Measurements from ENCODE around the gene SUSD4.

The SUSD4 gene

DNA sequence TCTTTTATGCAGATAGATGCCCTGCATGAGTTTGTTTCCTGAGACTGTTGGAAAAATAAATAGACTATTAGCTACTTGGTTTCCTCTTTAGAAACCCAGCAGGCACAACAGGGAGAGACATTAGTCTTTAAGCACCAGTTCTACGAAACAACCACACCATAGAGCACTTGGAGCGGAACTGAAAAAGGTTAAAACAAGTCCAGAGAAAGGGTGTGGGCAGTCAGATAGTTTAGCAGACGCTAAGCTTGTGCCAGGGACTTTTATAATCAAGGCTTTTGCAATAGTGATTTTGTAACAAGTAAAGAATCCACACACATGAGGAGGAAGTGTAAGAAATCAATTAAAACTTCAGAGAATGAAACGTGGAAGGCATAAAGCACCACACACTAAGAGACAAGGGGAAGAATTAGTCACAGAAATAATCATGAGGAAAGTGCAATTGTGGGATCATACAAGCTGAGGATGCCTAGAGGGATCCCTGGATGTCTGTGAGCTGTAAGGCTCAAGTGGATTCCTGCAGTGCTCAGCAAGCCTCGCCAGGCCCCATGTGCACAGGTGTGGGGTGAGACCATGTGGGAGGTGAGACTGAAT lies 183.2 kb downstream of the SUSD4 start:
- DNase-seq (ENCODE audit: low spot score), result peak; percentile 28

DNA sequence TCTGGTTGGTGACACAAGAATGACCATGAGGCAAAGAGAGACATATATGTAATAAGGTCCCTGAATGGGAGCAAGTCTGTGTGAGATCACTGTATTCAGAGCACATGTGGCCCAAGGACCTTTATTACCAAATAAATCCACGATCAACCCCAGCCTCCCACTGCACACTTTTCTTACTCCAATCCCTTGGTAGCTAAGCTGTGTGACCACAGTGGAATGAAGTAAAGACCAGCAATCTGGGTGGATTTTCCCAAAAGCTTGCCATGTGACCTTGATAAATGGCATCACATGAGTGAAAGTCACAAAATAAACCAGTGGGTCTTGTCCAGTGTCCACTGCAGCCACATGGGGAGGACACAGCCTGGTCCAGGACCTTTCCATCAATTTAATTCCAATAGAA lies 184.2 kb downstream of the SUSD4 start:
- no peak for DNase-seq (ENCODE audit: low spot score)

DNA sequence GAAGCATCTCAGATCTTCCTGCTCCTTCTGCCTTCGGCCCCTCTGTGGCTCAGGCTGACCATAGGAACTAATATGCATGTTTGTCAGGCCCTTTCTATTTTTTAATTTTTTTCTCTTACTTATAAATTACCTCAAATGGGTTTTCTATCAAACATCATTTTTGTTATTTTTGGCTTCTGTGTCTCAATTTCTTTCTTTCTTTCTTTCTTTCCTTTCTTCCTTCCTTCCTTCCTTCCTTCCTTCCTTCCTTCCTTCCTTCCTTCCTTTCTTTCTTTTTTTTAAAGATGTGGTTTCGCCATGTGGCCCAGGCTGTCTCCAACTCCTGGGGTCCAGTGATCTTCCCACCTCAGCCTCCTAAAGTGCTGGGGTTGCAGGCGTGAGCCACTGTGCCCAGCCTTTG lies 184.7 kb downstream of the SUSD4 start:
- DNase-seq (ENCODE audit: low spot score), result no peak

DNA sequence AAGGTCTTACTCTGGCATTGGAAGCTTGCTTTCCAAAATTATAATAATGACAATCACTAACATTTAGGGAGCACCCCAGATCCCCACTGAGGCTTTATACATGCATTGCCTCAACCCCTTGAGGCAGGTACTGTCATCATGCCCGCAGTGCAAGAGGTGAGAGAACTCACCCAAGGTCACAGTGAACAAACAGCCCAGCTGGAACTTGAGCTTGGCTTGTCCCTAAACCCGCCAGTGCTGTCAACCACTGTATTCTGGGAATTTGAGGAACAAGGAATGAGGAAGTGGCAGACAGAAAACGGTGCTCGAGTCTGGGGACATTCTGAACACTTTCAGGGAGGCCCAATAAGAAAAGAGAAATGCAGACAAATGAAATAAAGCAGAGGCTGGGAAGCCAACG lies 186.3 kb downstream of the SUSD4 start:
- peak; percentile 50 for DNase-seq (ENCODE audit: low spot score)

DNA sequence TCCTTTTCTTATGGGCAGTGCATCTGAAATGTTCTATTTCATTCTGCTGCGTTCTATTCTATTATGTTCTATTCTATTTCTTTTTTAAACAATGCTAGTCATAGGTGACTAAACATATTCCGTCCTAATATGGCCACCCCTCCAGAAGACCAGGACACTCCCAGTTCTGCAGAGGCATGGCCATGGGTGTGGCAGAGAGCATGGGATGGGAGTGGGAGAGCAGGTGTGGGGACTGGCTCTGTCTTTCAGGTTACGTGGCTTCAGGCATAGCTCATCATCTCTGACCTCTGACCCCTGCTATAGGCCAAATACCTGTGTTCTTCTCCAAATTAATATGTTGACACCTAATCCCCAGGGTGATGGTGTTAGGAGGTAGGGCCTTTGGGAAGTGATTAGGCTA lies 187.5 kb downstream of the SUSD4 start:
- no peak for DNase-seq (ENCODE audit: low spot score)

DNA sequence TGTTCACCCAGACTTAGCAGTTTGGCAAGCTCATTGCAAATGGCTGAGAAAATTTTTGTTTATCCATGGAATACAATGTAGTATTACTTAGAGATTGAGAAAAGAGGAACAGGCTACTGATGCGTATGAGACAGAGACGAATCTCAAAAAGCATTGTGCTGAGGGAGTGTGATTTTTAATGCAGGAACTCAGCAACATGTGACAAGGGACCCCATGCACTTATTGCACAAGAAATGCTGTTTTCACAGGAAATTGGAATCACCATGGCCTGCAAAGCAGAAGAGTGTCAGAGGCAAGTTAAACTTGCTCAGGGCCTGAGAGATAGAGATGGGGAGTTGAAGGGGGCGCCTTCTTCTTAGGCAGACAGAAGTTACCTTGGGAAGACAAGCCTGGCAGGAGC lies 188.3 kb downstream of the SUSD4 start:
- no peak for DNase-seq (ENCODE audit: low spot score)

DNA sequence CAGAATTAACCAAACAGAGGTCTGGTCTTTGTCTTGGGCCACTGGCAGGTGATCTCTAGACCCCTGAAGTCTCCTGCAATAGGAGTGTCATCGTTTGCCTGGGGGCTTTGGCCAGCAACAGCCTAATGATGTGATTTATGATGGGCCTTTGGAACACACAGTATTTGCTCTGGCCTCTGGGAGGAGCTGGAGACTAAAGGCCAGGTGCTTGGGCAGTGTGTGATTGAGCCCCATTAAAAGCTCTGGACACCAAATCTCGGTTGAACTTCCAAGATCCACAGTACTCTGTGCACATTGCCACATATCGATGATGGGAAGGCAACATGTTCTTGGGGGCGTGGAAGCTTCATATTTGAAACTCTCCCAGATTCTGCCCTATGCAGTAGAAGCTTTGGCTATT lies 188.9 kb downstream of the SUSD4 start:
- peak; percentile 41 for DNase-seq (ENCODE audit: low spot score)
